GM21390 (cell line): ENCODE results near the gene PCP4.
"Not testable (repeated sequence)": the region's sequence is repeated elsewhere in the genome, so short reads cannot be mapped to it uniquely, and the experiment has no call there.

ENCODE experiments used
- ATAC-seq: cut with Tn5 transposase; IDR thresholded peaks from one replicate; pipeline ENCODE4 v1.9.1; 2021; ENCODE audit not compliant: unreplicated experiment

Gene PCP4

GRCh38 chr21:39863111-39863510 lies 4.1 kb upstream of the PCP4 start:
- no peak for ATAC-seq

GRCh38 chr21:39866093-39866492 lies 1.1 kb upstream of the PCP4 start:
- no peak for ATAC-seq

- ATAC-seq, result no peak
Observed at GRCh38 chr21:39869141-39869818, 2.0 kb downstream of the PCP4 start.

GRCh38 chr21:39873687-39874086 lies 6.4 kb downstream of the PCP4 start:
- ATAC-seq, result no peak

GRCh38 chr21:39874206-39874605 lies 7.0 kb downstream of the PCP4 start:
- no peak for ATAC-seq

GRCh38 chr21:39874759-39875158 lies 7.5 kb downstream of the PCP4 start:
- no peak for ATAC-seq

GRCh38 chr21:39881661-39882060 lies 14.4 kb downstream of the PCP4 start:
- ATAC-seq, result no peak

GRCh38 chr21:39882151-39882838 lies 15.1 kb downstream of the PCP4 start:
- ATAC-seq, result no peak

GRCh38 chr21:39882839-39883195 lies 15.6 kb downstream of the PCP4 start:
- ATAC-seq, result no peak

GRCh38 chr21:39885119-39885848 lies 18.0 kb downstream of the PCP4 start:
- no peak for ATAC-seq

GRCh38 chr21:39888848-39889247 lies 21.6 kb downstream of the PCP4 start:
- ATAC-seq, result no peak

- no peak for ATAC-seq
Observed at GRCh38 chr21:39891111-39891510, 23.9 kb downstream of the PCP4 start.

- ATAC-seq, result not testable (repeated sequence)
Observed at GRCh38 chr21:39891863-39892262, 24.6 kb downstream of the PCP4 start.

- no peak for ATAC-seq
Observed at GRCh38 chr21:39900491-39900890, 33.3 kb downstream of the PCP4 start.

- ATAC-seq, result no peak
Observed at GRCh38 chr21:39900911-39901310, 33.7 kb downstream of the PCP4 start.

- no peak for ATAC-seq
Observed at GRCh38 chr21:39902986-39903385, 35.7 kb downstream of the PCP4 start.

GRCh38 chr21:39904457-39904856 lies 37.2 kb downstream of the PCP4 start:
- ATAC-seq, result no peak

GRCh38 chr21:39908265-39908923 lies 41.2 kb downstream of the PCP4 start:
- no peak for ATAC-seq

- no peak for ATAC-seq
Observed at GRCh38 chr21:39911286-39912199, 44.3 kb downstream of the PCP4 start.

- no peak for ATAC-seq
Observed at GRCh38 chr21:39913706-39914305, 46.6 kb downstream of the PCP4 start.
